OCI-LY7 (cell line): ENCODE measurements around the gene GSG1L.

ENCODE experiments used
- CTCF ChIP-seq: fragments of 200-600 bp; sonication (generic); conservative IDR thresholded peaks from 2 replicates; pipeline ENCODE4 v1.5.1; 2014; ENCODE audit warnings: mild to moderate bottlenecking, antibody characterized with exemption, low read length, moderate library complexity, mixed read lengths
- EZH2phosphoT487 ChIP-seq: fragments of 200-600 bp; sonication (generic); IDR thresholded peaks from 2 replicates; pipeline ENCODE4 v1.6.1; 2018; ENCODE audit warnings: low read depth, borderline replicate concordance, mild to moderate bottlenecking, mixed run types, antibody characterized with exemption, low read length, moderate library complexity, mixed read lengths

- TF ChIP-seq CTCF (no peak), EZH2phosphoT487 (no peak)
Measured at GRCh38 chr16:27778926-27779570, 284.5 kb downstream of the GSG1L start.
